Hepatocyte (in vitro differentiated cells): Measurements from ENCODE around the gene ZNF322.

ENCODE experiments used
- EZH2phosphoT487 ChIP-seq: fragments of 200-600 bp; sonication (generic); IDR thresholded peaks from one replicate; pipeline ENCODE4 v1.6.1; 2018; ENCODE audit warnings: antibody characterized with exemption, mild to moderate bottlenecking, low read depth, moderate library complexity; ENCODE audit not compliant: unreplicated experiment, severe bottlenecking
- TF ChIP-seq, protein P1 (sequence below): fragments of 200-600 bp; sonication (generic); IDR thresholded peaks from 2 replicates; pipeline ENCODE4 v1.5.1; 2016; ENCODE audit warnings: antibody characterized with exemption, mild to moderate bottlenecking; ENCODE audit not compliant: poor library complexity

DNA sequence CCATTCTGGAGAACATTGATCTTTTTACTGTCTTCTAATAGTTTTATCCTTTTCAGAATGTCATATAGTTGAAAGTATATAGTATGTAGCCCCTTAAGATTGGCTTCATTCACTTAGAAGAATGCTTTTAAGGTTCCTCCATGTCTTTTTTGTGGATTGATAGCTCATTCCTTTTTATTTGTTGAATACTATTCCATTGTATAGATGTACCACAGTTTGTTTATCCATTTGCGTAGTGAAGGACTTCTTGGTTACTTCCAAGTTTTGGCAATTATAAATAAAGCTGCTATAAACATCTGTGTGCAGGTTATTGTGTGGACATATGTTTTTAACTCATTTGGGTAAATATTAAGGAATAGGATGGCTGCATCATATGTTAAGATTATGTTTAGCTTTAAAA lies 35.0 kb downstream of the ZNF322 start:
- TF ChIP-seq, protein P1, sequence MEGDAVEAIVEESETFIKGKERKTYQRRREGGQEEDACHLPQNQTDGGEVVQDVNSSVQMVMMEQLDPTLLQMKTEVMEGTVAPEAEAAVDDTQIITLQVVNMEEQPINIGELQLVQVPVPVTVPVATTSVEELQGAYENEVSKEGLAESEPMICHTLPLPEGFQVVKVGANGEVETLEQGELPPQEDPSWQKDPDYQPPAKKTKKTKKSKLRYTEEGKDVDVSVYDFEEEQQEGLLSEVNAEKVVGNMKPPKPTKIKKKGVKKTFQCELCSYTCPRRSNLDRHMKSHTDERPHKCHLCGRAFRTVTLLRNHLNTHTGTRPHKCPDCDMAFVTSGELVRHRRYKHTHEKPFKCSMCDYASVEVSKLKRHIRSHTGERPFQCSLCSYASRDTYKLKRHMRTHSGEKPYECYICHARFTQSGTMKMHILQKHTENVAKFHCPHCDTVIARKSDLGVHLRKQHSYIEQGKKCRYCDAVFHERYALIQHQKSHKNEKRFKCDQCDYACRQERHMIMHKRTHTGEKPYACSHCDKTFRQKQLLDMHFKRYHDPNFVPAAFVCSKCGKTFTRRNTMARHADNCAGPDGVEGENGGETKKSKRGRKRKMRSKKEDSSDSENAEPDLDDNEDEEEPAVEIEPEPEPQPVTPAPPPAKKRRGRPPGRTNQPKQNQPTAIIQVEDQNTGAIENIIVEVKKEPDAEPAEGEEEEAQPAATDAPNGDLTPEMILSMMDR = no peak
- no peak for TF ChIP-seq EZH2phosphoT487
